Kidney glomerular epithelial cell (primary cell): ENCODE data around the gene SSBP4.

ENCODE experiments used
- DNase-seq: peaks from one replicate; lab custom pipeline; 2025; lab: John Stamatoyannopoulos, UW

Gene SSBP4

GRCh38 chr19:18445262-18445948, 26.2 kb downstream of the SSBP4 start:
- DNase-seq: no peak

GRCh38 chr19:18446145-18446810, 27.1 kb downstream of the SSBP4 start:
- no peak for DNase-seq

- no peak for DNase-seq
These were observed 27.7 kb downstream of the SSBP4 start for GRCh38 chr19:18446811-18447359.

- DNase-seq: no peak
These were observed 30.4 kb downstream of the SSBP4 start for GRCh38 chr19:18449552-18449951.

- no peak for DNase-seq
These were observed 31.1 kb downstream of the SSBP4 start for GRCh38 chr19:18450021-18450930.

- DNase-seq: no peak
These were observed 32.0 kb downstream of the SSBP4 start for GRCh38 chr19:18450931-18451836.

GRCh38 chr19:18452386-18452785, 33.2 kb downstream of the SSBP4 start:
- no peak for DNase-seq

- no peak for DNase-seq
These were observed 34.2 kb downstream of the SSBP4 start for GRCh38 chr19:18453269-18454024.

GRCh38 chr19:18456279-18456678, 37.1 kb downstream of the SSBP4 start:
- no peak for DNase-seq

- no peak for DNase-seq
These were observed 37.8 kb downstream of the SSBP4 start for GRCh38 chr19:18456974-18457373.

- DNase-seq: no peak
These were observed 38.5 kb downstream of the SSBP4 start for GRCh38 chr19:18457483-18458331.

- DNase-seq: no peak
These were observed 41.7 kb downstream of the SSBP4 start for GRCh38 chr19:18460900-18461299.

GRCh38 chr19:18461471-18461870, 42.3 kb downstream of the SSBP4 start:
- no peak for DNase-seq

- no peak for DNase-seq
These were observed 45.4 kb downstream of the SSBP4 start for GRCh38 chr19:18464646-18465045.

GRCh38 chr19:18465214-18465963, 46.2 kb downstream of the SSBP4 start:
- no peak for DNase-seq

GRCh38 chr19:18465964-18466339, 46.8 kb downstream of the SSBP4 start:
- DNase-seq: no peak

- no peak for DNase-seq
These were observed 47.2 kb downstream of the SSBP4 start for GRCh38 chr19:18466354-18466753.

GRCh38 chr19:18467978-18468377, 48.8 kb downstream of the SSBP4 start:
- no peak for DNase-seq

- no peak for DNase-seq
These were observed 49.3 kb downstream of the SSBP4 start for GRCh38 chr19:18468517-18468916.
